RWPE2 (cell line): Measurements from ENCODE around the gene GTF2F1.
"Not testable (repeated sequence)": the region's sequence is repeated elsewhere in the genome, so short reads cannot be mapped to it uniquely, and the experiment has no call there.

ENCODE experiments used
- ATAC-seq: fragments of 200-7000 bp; cut with Tn5 transposase; 3 replicates; pipeline ENCODE4 v1.9.1; 2021; ENCODE audit warnings: low read depth
- DNase-seq: peaks from one replicate; pipeline ENCODE4 v3.0.0-alpha.2; 2020; ENCODE audit warnings: low spot score
- H3K27ac ChIP-seq: fragments of 450-650 bp; 2 replicates; pipeline ENCODE4 v1.5.1; 2017; ENCODE audit warnings: mild to moderate bottlenecking; ENCODE audit not compliant: poor library complexity, severe bottlenecking
- H3K27me3 ChIP-seq: fragments of 250-450 bp; sonication (Bioruptor Pico); 2 replicates; pipeline ENCODE4 v1.5.1; 2021; ENCODE audit warnings: mild to moderate bottlenecking, moderate library complexity; ENCODE audit not compliant: insufficient read depth, poor library complexity, severe bottlenecking
- H3K36me3 ChIP-seq: fragments of 250-450 bp; sonication (Bioruptor Pico); 2 replicates; pipeline ENCODE4 v1.5.1; 2020; ENCODE audit warnings: low read depth, mild to moderate bottlenecking, moderate library complexity
- H3K4me1 ChIP-seq: fragments of 250-450 bp; sonication (Bioruptor Pico); 2 replicates; pipeline ENCODE4 v1.5.1; 2021; ENCODE audit warnings: mild to moderate bottlenecking, moderate library complexity; ENCODE audit not compliant: insufficient read depth, poor library complexity, severe bottlenecking
- H3K4me3 ChIP-seq: fragments of 250-450 bp; sonication (Bioruptor Pico); 2 replicates; pipeline ENCODE4 v1.5.1; 2021; ENCODE audit warnings: mild to moderate bottlenecking, moderate library complexity; ENCODE audit not compliant: severe bottlenecking
- H3K9me3 ChIP-seq: fragments of 250-450 bp; sonication (Bioruptor Pico); 2 replicates; pipeline ENCODE4 v1.5.1; 2021; ENCODE audit warnings: mild to moderate bottlenecking, moderate library complexity; ENCODE audit not compliant: severe bottlenecking
- CTCF ChIP-seq: fragments of 450-650 bp; IDR thresholded peaks from one replicate; pipeline ENCODE4 v1.5.1; 2017; ENCODE audit warnings: mild to moderate bottlenecking, moderate library complexity; ENCODE audit not compliant: poor library complexity, severe bottlenecking

GTF2F1 gene

DNA sequence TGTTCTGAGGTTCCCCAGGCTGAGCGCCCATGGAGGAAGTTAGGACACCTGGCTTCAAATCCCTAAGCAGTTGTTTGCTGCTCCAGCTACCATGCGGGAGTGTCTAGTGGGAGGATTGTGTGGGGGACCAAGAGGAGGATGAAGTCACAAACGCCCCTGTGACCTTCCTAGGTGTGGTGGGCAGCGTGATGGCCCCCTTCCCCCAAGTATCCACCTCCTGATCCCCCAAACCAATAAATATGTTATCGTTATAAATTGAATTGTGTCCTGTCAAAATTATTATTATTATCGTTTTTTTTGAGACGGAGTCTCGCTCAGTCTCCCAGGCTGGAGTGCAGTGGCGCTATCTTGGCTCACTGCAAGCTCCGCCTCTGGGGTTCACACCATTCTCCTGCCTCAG, 40.7 kb upstream of the GTF2F1 start, which contains the start of gene SLC25A41:
SLC25A41 (minus strand) TSS at position 101 of the 400 bp plus-strand sequence; CDS start at position 31, 70 bp downstream.
- Histone ChIP-seq H3K4me3 (no peak within 1 kb of the TSS), H3K27me3 (no peaks in the 10 kb centered on the region), H3K36me3 (no peaks in the 10 kb centered on the region), H3K4me1 (no peaks in the 10 kb centered on the region), H3K9me3 (no peaks in the 10 kb centered on the region), H3K27ac (no peak within 1 kb of the TSS)
- no peak for TF ChIP-seq CTCF
- ATAC-seq (no peak), DNase-seq (no peak)

DNA sequence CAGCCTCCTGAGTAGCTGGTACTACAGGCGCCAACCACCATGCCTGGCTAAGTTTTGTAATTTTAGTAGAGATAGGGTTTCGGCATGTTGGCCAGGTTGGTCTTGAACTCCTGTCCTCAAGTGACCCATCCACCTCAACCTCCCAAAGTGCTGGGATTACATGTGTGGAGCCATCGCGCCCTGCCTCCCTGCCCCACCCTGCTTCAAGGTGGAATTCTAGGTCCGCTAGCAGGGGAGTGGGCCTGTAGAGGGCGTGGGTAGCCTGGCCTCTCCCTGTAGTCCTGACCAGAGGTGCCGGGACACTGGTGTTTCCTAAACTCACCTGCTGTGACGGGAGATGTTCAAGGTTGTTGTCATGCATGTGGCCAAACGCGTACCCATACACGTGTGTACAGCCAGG, 40.2 kb upstream of the GTF2F1 start:
- no peak for TF ChIP-seq CTCF
- ATAC-seq (no peak), DNase-seq (no peak)
- H3K4me3 ChIP-seq: no peak overlapping the region
- no peak overlapping the region for H3K27ac ChIP-seq
- H3K27me3 ChIP-seq: no peaks in the 10 kb centered on the region
- no peaks in the 10 kb centered on the region for H3K36me3 ChIP-seq
- no peaks in the 10 kb centered on the region for H3K4me1 ChIP-seq
- H3K9me3 ChIP-seq: no peaks in the 10 kb centered on the region

DNA sequence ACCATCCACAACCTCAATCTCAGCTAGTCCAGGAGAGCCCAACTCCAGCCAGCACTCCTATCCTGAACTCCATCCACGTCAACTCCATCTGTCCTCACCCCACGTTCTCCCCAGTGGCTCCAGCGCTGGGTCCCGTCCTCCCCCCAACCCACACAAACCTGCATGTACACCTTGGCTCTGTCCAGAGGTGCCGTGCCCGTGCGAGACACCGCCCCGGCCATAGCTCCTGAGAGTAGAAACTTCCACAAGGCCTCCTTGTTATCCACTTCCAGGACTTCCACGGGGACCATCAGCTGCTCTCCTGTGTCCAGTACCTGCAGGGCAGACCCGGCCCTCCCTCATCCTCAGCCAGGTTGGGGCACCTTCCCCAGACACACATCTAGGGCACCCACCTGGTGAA, 38.9 kb upstream of the GTF2F1 start:
- ATAC-seq (no peak), DNase-seq (no peak)
- H3K4me1 ChIP-seq: no peaks in the 10 kb centered on the region
- H3K36me3 ChIP-seq: no peaks in the 10 kb centered on the region
- no peaks in the 10 kb centered on the region for H3K9me3 ChIP-seq
- H3K27ac ChIP-seq: no peak overlapping the region
- no peaks in the 10 kb centered on the region for H3K27me3 ChIP-seq
- H3K4me3 ChIP-seq: no peak overlapping the region
- no peak for TF ChIP-seq CTCF

DNA sequence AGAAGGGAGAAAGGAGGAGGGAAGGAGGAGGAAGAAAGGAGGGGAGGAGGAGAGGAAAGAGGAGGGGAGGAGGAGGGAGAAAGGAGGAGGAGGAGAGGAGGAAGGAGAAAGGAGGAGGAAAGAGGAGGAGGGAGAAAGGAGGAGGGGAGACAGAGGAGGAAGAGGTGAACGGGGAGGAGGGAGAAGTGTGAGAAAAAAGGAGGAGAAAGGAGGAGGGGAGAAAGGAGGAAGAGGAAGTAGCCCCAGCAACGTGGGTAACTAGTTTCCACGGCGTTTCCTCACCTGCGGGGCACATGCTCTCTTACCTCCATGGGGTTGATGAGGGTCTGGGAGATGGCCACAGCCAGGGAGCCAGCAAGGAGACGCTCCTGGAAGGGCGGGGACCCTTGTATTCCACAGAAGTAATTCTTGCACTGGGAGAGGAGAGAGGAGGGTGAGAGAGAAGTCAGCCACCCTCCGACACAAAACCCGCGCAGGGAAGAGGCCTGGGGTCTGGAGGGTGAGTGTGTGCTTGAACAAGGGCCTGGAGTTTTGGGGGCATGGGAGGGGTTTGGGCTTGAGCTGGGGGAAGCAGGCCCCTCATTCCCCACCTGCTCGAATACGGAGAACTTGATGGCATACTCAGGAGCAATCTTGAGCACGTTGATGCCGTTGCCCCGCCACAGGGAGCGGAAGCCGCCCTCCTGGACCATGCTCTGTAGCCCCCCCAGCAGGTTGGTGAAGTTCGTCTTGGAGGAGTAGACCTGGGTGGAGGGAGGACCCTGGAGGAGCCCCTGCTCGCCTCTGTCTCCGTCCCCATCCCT, 36.7 kb upstream of the GTF2F1 start:
- no peak for ATAC-seq
- H3K27ac ChIP-seq: no peak overlapping the region
- no peak for TF ChIP-seq CTCF
- no peaks in the 10 kb centered on the region for H3K36me3 ChIP-seq
- no peak for DNase-seq
- H3K9me3 ChIP-seq: no peaks in the 10 kb centered on the region
- peaks cover 5% of the 10 kb centered on the region for H3K4me1 ChIP-seq
- H3K27me3 ChIP-seq: no peaks in the 10 kb centered on the region
- H3K4me3 ChIP-seq: no peak overlapping the region

- H3K27me3 ChIP-seq, H3K4me3 ChIP-seq, H3K27ac ChIP-seq, DNase-seq, H3K9me3 ChIP-seq, ATAC-seq, H3K4me1 ChIP-seq, H3K36me3 ChIP-seq: not testable (repeated sequence)
Measured at GRCh38 chr19:6428692-6429418, 35.9 kb upstream of the GTF2F1 start.
